Activated CD8-positive, alpha-beta memory T cell treated with anti-CD3 and anti-CD28 coated beads for 36 hours (primary cell): Measurements from ENCODE around the gene TNS3. TPM values are rescaled to one million over a fixed set of nuclear protein-coding genes. Genes with fewer than 3 reads are reported as not detected.

Source experiments
- CTCF ChIA-PET: fragments of 350-600 bp; sonication (Branson Sonifier 250); formaldehyde crosslinking; loops from one replicate; lab custom pipeline; 2021; ENCODE audit warnings: antibody characterized with exemption; lab: Charles Lee
- POLR2A ChIA-PET: fragments of 350-600 bp; sonication (Branson Sonifier 250); formaldehyde crosslinking; loops from one replicate; lab custom pipeline; 2021; ENCODE audit warnings: antibody characterized with exemption; lab: Charles Lee
- total RNA-seq, 2 experiments: library from RNA; stranded (reverse); gene quantifications; one replicate each; pipeline ENCODE4 v1.2.3, GENCODE V29; 2021

The TNS3 gene
- total RNA-seq, 2 experiments from 2014 or later: 1.4 to 2.0 TPM

- ChIA-PET POLR2A (no interaction called here), CTCF (no interaction called here)
These were observed 157.4 kb downstream of the TNS3 start for GRCh38 chr7:47424523-47424922.

- POLR2A ChIA-PET: no interaction called here
- CTCF ChIA-PET: no interaction called here
These were observed 158.7 kb downstream of the TNS3 start for GRCh38 chr7:47423196-47423595.

- POLR2A ChIA-PET: no interaction called here
- CTCF ChIA-PET: no interaction called here
These were observed 159.3 kb downstream of the TNS3 start for GRCh38 chr7:47422611-47423010.

- POLR2A ChIA-PET: no interaction called here
- CTCF ChIA-PET: interaction anchor here (0.7 kb wide), 1 partner anchor 11 kb away, joined by 3 read pairs; no protein-coding TSS in a partner anchor
These were observed 160.5 kb downstream of the TNS3 start for GRCh38 chr7:47421456-47421855.

- CTCF ChIA-PET: no interaction called here
- POLR2A ChIA-PET: no interaction called here
These were observed 161.7 kb downstream of the TNS3 start for GRCh38 chr7:47420122-47420780.

GRCh38 chr7:47419471-47419870, 162.4 kb downstream of the TNS3 start:
- ChIA-PET POLR2A (no interaction called here), CTCF (no interaction called here)

- ChIA-PET POLR2A (no interaction called here), CTCF (no interaction called here)
These were observed 163.2 kb downstream of the TNS3 start for GRCh38 chr7:47418601-47419309.

- ChIA-PET CTCF (no interaction called here), POLR2A (no interaction called here)
These were observed 165.1 kb downstream of the TNS3 start for GRCh38 chr7:47416492-47417480.

GRCh38 chr7:47415318-47416212, 166.3 kb downstream of the TNS3 start:
- ChIA-PET POLR2A (no interaction called here), CTCF (no interaction called here)

GRCh38 chr7:47414342-47415317, 167.3 kb downstream of the TNS3 start:
- ChIA-PET POLR2A (no interaction called here), CTCF (no interaction called here)

GRCh38 chr7:47413526-47414341, 168.2 kb downstream of the TNS3 start:
- CTCF ChIA-PET: no interaction called here

GRCh38 chr7:47411901-47412300, 170.0 kb downstream of the TNS3 start:
- ChIA-PET POLR2A (no interaction called here), CTCF (no interaction called here)

More at GRCh38 chr7:47413526-47414341, 168.2 kb downstream of the TNS3 start:
- POLR2A ChIA-PET: no interaction called here

GRCh38 chr7:47411281-47411869, 170.5 kb downstream of the TNS3 start:
- CTCF ChIA-PET: no interaction called here
- POLR2A ChIA-PET: no interaction called here

- ChIA-PET POLR2A (no interaction called here), CTCF (no interaction called here)
These were observed 173.2 kb downstream of the TNS3 start for GRCh38 chr7:47408675-47409074.

GRCh38 chr7:47407821-47408674, 173.9 kb downstream of the TNS3 start:
- CTCF ChIA-PET: no interaction called here

GRCh38 chr7:47407136-47407535, 174.8 kb downstream of the TNS3 start:
- POLR2A ChIA-PET: no interaction called here
- CTCF ChIA-PET: no interaction called here

More at GRCh38 chr7:47407821-47408674, 173.9 kb downstream of the TNS3 start:
- POLR2A ChIA-PET: no interaction called here
